Stimulated activated CD8-positive, alpha-beta memory T cell treated with anti-CD3 and anti-CD28 coated beads, Interleukin-2, amount 100 ng/mL, for 48 hours (primary cell): Measurements from ENCODE around the gene EXOC3L1.
A peak's percentile ranks its signal among the peaks of the same experiment; 100 is the strongest.

Source experiments
- DNase-seq, 2 donors: peaks; one replicate each; pipeline ENCODE4 v3.0.0-alpha.2; 2020; ENCODE audit warnings: low read depth in 2 of 2

The EXOC3L1 gene

GRCh38 chr16:67163164-67163998 is 26.6 kb downstream of the EXOC3L1 start:
- no peak for DNase-seq

DNA sequence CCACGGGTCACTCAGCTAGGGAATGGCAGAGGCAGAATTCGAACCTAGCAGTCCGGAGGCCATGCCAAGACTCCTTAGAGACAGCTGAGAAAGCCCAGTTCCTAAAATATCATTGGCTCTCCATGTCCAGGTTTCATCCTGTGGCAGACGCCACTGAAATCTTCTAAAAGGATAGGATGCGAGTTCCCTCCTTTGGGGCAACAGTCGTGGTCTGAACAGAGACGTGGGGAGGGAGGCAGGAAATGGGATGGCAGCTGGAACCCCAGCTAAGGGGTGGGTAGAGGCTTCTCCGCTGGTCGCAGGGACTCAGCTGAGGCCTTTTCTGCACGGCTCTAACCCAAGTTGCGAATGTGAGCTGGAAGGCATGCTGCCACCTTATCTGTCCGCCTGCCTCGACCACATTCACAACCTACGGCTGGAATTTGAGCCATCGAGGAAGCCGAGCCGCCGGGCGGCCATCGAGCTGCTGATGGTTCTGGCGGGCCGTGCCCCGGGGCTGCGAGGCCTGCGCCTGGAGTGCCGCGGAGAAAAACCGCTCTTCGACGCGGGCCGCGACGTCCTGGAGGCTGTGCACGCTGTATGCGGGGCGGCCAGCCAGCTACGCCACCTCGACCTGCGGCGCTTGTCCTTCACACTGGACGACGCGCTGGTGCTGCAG is 27.3 kb downstream of the EXOC3L1 start:
- no peak for DNase-seq

- DNase-seq, result no peak
Measured at GRCh38 chr16:67161595-67162058, 28.3 kb downstream of the EXOC3L1 start.

DNA sequence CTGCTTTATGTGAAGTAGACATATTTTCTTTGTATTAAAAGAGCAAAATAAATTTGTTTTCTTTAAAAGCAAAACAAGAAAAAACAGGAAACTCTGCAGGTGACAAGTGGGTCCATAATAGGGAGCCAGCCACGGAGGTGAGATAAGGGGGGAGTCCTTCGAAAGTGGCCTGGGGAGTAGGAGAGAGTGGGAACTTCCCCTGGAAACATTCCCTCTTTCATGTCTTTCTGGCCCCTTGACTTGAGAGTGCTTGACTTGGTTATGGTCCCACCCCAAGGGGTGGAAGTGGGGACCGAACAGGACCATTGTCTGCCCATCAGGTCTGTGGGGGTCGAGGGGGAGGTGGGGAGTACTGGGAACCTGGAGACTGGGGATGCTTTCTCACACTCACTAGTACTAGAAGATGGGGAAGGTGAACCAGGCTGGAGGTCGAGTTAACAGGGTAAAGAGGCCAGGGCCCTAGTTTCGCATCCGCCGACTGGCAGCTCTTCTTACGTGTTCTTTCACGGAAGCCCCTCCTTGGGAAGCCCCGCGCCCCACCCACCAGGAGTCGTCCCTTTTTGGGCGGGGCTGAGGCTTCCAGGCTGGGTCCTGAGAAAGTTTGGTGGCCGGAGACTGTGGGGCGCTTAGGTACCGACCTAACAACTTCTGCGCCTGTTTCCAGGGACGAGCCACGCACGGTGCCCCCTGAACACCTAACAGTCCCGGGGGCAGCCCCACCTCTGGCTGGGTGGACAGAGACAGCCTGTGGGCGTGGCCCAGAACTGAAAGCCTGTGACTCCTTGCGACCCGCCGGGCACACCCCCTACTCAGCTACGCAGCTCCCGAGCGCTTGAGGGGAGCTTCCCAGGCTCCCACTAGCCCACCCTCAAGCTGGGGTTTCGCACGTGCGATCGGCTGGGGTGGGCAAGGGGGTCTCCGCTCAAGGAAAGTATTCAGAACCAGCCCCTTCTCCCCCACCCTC is 31.0 kb downstream of the EXOC3L1 start:
- peak; percentile 70 to 77 for DNase-seq

- no peak for DNase-seq
Measured at GRCh38 chr16:67157892-67158635, 31.9 kb downstream of the EXOC3L1 start.

GRCh38 chr16:67157106-67157748 is 32.7 kb downstream of the EXOC3L1 start:
- no peak for DNase-seq

DNA sequence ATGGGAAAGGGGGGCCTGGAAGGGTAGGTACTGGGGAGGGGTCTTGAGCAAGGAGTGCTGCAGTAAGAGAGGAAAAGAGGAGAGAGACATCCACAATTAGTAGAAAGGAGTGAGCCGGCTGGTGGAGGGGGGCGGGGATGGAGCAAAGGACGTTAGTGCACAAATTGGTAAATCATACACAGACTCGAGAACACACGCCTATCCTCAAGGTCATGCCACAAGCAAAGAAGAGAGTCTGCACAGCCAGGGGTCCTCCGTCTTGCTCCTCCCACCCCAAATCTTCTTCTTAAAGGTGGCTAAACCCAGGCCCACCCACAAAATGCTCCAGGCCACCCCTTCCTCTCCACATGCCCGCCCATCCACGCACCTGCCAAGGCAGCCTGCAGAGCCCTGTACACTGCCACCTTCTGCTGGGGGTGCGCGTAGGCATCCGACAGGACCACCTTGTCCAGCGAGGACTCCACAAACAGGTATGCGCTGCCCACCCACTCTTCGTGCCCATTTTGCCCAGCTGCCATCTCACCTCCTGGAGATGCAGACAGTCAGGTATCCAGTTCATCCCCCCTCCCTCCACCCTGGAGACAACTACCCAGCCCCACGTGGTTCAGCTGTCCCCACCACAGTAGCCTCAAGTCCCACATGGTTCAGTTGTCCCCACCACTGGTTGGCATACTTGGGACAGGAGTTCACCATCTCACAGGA is 33.6 kb downstream of the EXOC3L1 start:
- no peak for DNase-seq

DNA sequence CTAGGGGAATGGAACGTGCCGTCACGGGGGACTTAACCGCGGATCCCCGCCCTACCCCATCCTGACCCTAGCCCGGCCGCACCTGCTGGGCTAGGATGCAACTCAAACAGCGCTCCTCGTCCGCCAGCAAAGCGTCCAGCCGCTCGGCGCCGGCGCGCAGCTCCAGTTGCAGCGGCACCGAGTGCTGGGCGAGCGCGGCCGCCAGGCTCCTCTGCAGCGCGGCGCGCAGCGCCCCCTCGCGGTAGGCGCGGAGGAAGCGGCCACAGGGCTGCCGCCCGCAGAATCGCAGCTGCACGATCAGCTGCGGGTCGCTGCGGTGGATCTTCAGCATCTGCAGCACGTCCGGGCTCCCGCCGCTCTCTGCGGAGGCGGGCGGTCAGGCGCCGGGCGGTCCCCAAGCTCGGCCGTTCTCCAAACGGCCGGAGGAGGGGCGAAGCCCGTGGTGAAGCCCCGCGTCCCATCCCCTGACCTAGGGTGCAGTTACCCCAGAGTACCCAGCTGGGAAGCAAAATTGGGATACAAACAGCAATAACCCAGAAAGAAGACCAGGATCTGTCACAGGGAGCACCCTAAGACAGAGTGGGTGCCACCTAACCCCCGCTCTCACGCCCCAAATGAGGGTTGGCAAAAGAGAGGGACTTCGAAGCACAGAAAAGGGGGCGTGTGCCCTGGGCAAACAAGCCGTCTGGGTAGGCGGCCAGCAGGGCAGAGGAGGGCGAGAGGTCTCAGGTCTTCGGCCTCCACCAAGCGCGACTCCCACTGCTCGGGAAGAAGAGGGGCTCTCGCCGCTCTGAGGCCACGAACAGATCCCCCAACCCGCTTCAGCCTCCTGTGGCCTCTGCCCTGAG is 34.4 kb downstream of the EXOC3L1 start:
- peak; percentile 70 to 73 for DNase-seq

DNA sequence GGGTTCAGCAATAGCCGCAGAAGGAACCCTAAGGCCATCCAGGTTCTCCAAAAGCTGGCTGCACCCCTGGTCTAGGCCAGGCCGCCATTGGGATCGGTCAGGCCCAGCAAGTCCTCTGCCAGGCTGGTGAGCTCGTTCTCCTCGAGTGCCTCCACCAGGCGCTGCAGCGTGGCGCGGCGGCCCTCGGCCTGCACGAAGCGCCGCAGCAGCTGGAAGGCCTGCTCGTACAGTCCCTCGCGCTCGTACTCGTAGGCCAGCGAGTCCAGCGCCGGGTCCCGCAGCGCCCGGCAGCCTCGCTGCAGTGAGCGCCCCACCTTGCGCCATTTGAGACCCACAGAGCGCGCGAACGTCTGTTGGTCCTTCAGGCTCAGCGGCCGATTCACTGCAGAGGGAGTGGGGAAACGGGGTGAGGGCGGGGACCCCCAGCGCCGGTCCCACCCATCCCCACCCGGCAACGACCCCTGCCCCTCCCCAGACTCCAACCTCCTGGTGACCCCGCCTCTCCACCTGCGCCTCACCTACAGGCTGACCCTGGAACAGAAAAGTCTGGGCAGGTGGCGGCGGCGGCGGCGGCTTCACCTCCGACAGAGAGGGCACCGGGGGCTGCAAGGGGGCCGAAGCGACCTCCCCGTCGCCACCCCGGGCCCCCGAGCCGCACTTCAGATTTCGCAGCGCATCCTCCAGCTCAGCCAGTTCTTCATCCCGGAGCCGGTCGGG is 35.2 kb downstream of the EXOC3L1 start:
- no peak for DNase-seq

GRCh38 chr16:67151431-67152097 is 38.4 kb downstream of the EXOC3L1 start:
- DNase-seq, result no peak

- DNase-seq, result no peak
Measured at GRCh38 chr16:67150833-67151396, 39.0 kb downstream of the EXOC3L1 start, which contains the start of gene B3GNT9. TSS of gene B3GNT9 (minus strand) at chr16:67150998. CDS start at chr16:67150485, 513 bp downstream.

DNA sequence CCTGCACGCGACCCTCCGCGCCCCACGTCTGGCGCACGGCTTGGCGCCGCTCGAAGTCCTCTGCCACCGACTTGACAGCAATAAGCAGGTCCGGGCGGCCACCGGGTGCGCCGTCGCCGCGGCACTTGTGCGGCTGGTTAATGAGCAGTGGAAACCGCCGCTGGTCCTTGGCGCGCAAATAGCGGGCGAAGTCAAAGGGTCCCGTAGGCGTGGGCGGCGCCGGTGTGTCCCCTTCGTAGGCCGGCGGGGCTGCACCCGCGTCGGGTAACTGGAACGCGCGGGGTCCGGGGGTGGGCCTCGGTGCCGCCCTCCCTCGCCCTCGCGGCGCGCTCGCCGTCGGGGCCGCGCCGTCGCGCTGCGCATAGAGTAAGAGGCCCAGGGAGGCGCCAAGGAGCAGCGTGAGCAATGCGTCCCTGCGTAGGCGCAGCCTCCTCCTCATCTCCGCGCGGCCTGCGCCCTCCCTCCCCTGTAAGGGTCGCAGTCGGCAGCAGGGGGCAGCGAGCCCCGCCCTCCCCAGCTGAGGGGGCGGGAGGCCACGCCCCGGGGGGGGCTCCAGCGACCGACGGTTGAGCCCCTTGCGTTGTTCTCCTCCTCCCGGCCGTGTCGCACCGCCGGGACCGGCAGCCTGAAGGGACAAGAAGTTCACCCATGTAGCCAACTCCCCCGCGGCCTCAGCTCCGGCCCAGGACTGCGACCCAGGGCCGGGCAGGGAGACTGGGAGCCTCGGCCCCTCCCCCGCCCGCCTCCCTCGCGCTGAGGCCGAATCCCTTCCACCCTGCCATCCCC is 39.7 kb downstream of the EXOC3L1 start:
- DNase-seq, result no peak

- no peak for DNase-seq
Measured at GRCh38 chr16:67149276-67150046, 40.5 kb downstream of the EXOC3L1 start.

GRCh38 chr16:67148656-67149275 is 41.2 kb downstream of the EXOC3L1 start:
- DNase-seq, result no peak

- DNase-seq, result no peak
Measured at GRCh38 chr16:67148221-67148620, 41.7 kb downstream of the EXOC3L1 start.
